ENCODE results near the gene LAMA3. TPM values are rescaled to one million over a fixed set of nuclear protein-coding genes. Genes with fewer than 3 reads are reported as not detected.

The LAMA3 gene
- total RNA-seq, 1 experiment from 2014 or later = 34.6 TPM

DNA sequence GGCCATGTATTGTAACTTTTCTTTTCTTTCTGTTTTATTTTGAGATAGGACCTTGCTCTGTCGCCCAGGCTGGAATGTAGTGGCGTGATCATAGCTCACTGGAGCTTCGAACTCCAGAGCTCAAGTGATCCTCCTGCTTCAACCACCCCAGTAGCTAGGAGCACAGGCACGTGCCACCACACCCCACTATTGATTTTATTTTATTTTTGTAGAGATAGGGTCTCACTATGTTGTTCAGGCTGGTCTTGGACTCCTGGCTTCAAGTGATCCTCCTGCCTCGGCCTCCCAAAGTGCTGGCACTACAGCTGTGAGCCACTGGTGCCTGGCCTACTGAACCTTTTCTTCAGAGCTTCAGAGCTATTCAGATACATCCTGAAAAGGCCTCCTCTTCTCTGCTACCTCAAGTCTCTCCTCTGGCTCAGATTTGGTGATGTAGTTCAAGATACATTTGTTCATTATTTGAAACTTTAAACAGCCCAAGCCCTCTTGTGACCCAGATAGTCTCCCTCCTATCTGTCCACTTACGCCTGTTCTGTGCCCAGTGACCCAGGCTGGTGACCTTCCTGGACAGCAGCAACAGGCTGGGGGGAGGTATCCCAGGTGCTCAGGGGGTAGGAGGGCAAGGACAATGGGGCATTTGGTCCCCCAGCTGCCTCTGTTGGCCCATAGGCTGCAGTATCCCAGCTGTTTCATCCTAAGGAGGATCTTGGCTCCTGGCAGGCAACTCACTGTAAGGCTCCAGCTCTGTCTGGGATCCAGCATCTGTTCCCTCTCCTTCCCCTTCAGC, 38.6 kb downstream of the LAMA3 start:
- DNase-seq = no peak
- Mint-ChIP-seq H3K4me3 (ENCODE audit: unreplicated experiment) (no peak overlapping the region), H3K4me1 (ENCODE audit: low read depth, unreplicated experiment) (peaks cover 7% of the 10 kb centered on the region), H3K27ac (ENCODE audit: unreplicated experiment) (no peak overlapping the region), H3K9me3 (ENCODE audit: unreplicated experiment) (no peaks in the 10 kb centered on the region), H3K27me3 (ENCODE audit: insufficient read depth, unreplicated experiment) (no peaks in the 10 kb centered on the region), H3K36me3 (ENCODE audit: insufficient read depth, unreplicated experiment) (peaks cover 5% of the 10 kb centered on the region)
- Histone ChIP-seq H3K27me3 (replicated peaks; ENCODE audit: control insufficient read depth, insufficient read depth, low read length) (no peaks in the 10 kb centered on the region), H3K9me3 (no peaks in the 10 kb centered on the region), H3K36me3 (ENCODE audit: control insufficient read depth, insufficient read depth, low read length) (no peaks in the 10 kb centered on the region), H3K4me3 (ENCODE audit: low read depth, low read length) (no peak overlapping the region), H3K4me1 (no peaks in the 10 kb centered on the region)
- TF ChIP-seq, protein P1, sequence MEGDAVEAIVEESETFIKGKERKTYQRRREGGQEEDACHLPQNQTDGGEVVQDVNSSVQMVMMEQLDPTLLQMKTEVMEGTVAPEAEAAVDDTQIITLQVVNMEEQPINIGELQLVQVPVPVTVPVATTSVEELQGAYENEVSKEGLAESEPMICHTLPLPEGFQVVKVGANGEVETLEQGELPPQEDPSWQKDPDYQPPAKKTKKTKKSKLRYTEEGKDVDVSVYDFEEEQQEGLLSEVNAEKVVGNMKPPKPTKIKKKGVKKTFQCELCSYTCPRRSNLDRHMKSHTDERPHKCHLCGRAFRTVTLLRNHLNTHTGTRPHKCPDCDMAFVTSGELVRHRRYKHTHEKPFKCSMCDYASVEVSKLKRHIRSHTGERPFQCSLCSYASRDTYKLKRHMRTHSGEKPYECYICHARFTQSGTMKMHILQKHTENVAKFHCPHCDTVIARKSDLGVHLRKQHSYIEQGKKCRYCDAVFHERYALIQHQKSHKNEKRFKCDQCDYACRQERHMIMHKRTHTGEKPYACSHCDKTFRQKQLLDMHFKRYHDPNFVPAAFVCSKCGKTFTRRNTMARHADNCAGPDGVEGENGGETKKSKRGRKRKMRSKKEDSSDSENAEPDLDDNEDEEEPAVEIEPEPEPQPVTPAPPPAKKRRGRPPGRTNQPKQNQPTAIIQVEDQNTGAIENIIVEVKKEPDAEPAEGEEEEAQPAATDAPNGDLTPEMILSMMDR (IDR thresholded peaks at IDR 0.05; ENCODE audit: insufficient read depth in 1 of 2, low read depth in 1 of 2, low read length in 1 of 2, severe bottlenecking in 1 of 2, unreplicated experiment in 1 of 2) = no peak
- ChIA-PET CTCF (no interaction called here), POLR2A (no interaction called here)
- intact Hi-C loops (cut with micrococcal nuclease; ENCODE audit: unreplicated experiment) = no loop called here
- no TSS peak for BruUV-seq (replicated peaks)

DNA sequence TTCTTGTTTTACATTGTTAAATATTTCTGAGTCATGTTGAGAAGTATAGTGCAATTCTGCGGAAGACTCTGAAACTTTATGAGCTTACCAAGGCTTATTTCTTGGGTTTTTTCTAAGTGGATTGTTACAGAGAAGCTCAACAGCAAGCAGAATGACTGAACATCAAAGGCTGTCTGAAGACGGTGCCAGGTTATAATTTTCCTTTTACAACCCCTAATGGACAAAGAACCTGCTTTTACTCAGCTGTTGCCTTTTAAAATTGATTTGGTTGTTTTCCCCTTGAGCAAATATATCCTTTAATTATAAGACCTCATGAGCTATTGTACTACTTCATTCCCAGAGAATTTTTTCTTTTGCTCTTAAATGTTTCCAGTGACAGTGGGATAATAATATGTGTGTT, 41.6 kb downstream of the LAMA3 start:
- Histone ChIP-seq H3K9me3 (no peaks in the 10 kb centered on the region), H3K36me3 (ENCODE audit: control insufficient read depth, insufficient read depth, low read length) (no peaks in the 10 kb centered on the region), H3K27me3 (replicated peaks; ENCODE audit: control insufficient read depth, insufficient read depth, low read length) (no peaks in the 10 kb centered on the region), H3K4me1 (no peaks in the 10 kb centered on the region), H3K4me3 (ENCODE audit: low read depth, low read length) (no peak overlapping the region)
- CTCF ChIA-PET = no interaction called here
- POLR2A ChIA-PET = no interaction called here
- no peak for DNase-seq
- Mint-ChIP-seq H3K9me3 (ENCODE audit: unreplicated experiment) (no peaks in the 10 kb centered on the region), H3K4me3 (ENCODE audit: unreplicated experiment) (no peak overlapping the region), H3K36me3 (ENCODE audit: insufficient read depth, unreplicated experiment) (peaks cover 7% of the 10 kb centered on the region), H3K27me3 (ENCODE audit: insufficient read depth, unreplicated experiment) (no peaks in the 10 kb centered on the region), H3K27ac (ENCODE audit: unreplicated experiment) (no peak overlapping the region), H3K4me1 (ENCODE audit: low read depth, unreplicated experiment) (no peaks in the 10 kb centered on the region)
- intact Hi-C loops (cut with micrococcal nuclease; ENCODE audit: unreplicated experiment) = no loop called here
- no TSS peak for BruUV-seq (replicated peaks)
- TF ChIP-seq, protein P1 (IDR thresholded peaks at IDR 0.05; ENCODE audit: insufficient read depth in 1 of 2, low read depth in 1 of 2, low read length in 1 of 2, severe bottlenecking in 1 of 2, unreplicated experiment in 1 of 2) = no peak

- BruUV-seq (replicated peaks) = no TSS peak
- POLR2A ChIA-PET = no interaction called here
- Mint-ChIP-seq H3K27ac (ENCODE audit: unreplicated experiment) (no peak overlapping the region), H3K36me3 (ENCODE audit: insufficient read depth, unreplicated experiment) (peaks cover 7% of the 10 kb centered on the region), H3K9me3 (ENCODE audit: unreplicated experiment) (no peaks in the 10 kb centered on the region), H3K4me1 (ENCODE audit: low read depth, unreplicated experiment) (no peaks in the 10 kb centered on the region), H3K4me3 (ENCODE audit: unreplicated experiment) (no peak overlapping the region), H3K27me3 (ENCODE audit: insufficient read depth, unreplicated experiment) (no peaks in the 10 kb centered on the region)
- Histone ChIP-seq H3K4me3 (ENCODE audit: low read depth, low read length) (no peak overlapping the region), H3K27me3 (replicated peaks; ENCODE audit: control insufficient read depth, insufficient read depth, low read length) (no peaks in the 10 kb centered on the region), H3K36me3 (ENCODE audit: control insufficient read depth, insufficient read depth, low read length) (no peaks in the 10 kb centered on the region), H3K9me3 (no peaks in the 10 kb centered on the region), H3K4me1 (no peaks in the 10 kb centered on the region)
- TF ChIP-seq, protein P1 (IDR thresholded peaks at IDR 0.05; ENCODE audit: insufficient read depth in 1 of 2, low read depth in 1 of 2, low read length in 1 of 2, severe bottlenecking in 1 of 2, unreplicated experiment in 1 of 2) = no peak
- CTCF ChIA-PET = no interaction called here
- no peak for DNase-seq
- intact Hi-C loops (cut with micrococcal nuclease; ENCODE audit: unreplicated experiment) = no loop called here
Observed at GRCh38 chr18:23731861-23732260, 42.6 kb downstream of the LAMA3 start.
